Lung (tissue), 12 donors: ENCODE results near the gene NANS. TPM values are rescaled to one million over a fixed set of nuclear protein-coding genes. Genes with fewer than 3 reads are reported as not detected.

Experiments
- ATAC-seq: fragments of 200-7000 bp; cut with Tn5 transposase; one replicate; pipeline ENCODE4 v1.9.1; 2020; ENCODE audit warnings: moderate number of reproducible peaks; ENCODE audit not compliant: insufficient read depth, low FRiP score
- DNase-seq, 3 donors: peaks; one replicate each; pipeline ENCODE4 v3.0.0-alpha.2; 2013 to 2017
- H3K27ac ChIP-seq, 2 donors: one replicate each; pipeline ENCODE4 v1.5.1; 2013; ENCODE audit warnings: mild to moderate bottlenecking in 2 of 2, moderate library complexity in 2 of 2, control low read depth in 1 of 2, inconsistent platforms in 1 of 2, low read depth in 1 of 2, low read length in 1 of 2
- H3K27me3 ChIP-seq, 3 donors: one replicate each; pipeline ENCODE4 v1.5.1; 2013; ENCODE audit warnings: low read length in 2 of 3; ENCODE audit not compliant: control insufficient read depth in 3 of 3, insufficient read depth in 3 of 3
- H3K36me3 ChIP-seq, 4 donors: one replicate each; pipeline ENCODE4 v1.5.1; 2013; ENCODE audit warnings: low read length in 4 of 4, mild to moderate bottlenecking in 1 of 4, moderate library complexity in 1 of 4; ENCODE audit not compliant: control insufficient read depth in 4 of 4, insufficient read depth in 4 of 4
- H3K4me1 ChIP-seq, 5 donors: one replicate each; pipeline ENCODE4 v1.5.1; 2013; ENCODE audit warnings: low read length in 5 of 5, mild to moderate bottlenecking in 2 of 5, moderate library complexity in 1 of 5; ENCODE audit not compliant: control insufficient read depth in 5 of 5, insufficient read depth in 5 of 5
- H3K4me3 ChIP-seq: one replicate; pipeline ENCODE4 v1.5.1; 2013; ENCODE audit warnings: mild to moderate bottlenecking, control low read depth, moderate library complexity
- H3K9ac ChIP-seq, 2 donors: one replicate each; pipeline ENCODE4 v1.5.1; 2013; ENCODE audit warnings: low read length in 2 of 2, control low read depth in 1 of 2; ENCODE audit not compliant: insufficient read depth in 1 of 2
- H3K9me3 ChIP-seq, 4 donors: one replicate each; pipeline ENCODE4 v1.5.1; 2013; ENCODE audit warnings: low read length in 3 of 4, mild to moderate bottlenecking in 1 of 4, moderate library complexity in 1 of 4; ENCODE audit not compliant: control insufficient read depth in 4 of 4, insufficient read depth in 3 of 4
- WGBS, 2 donors: extraction: QIAGEN DNeasy Blood & Tissue Kit; methylation state at CpG; one replicate each; pipeline ENCODE4 v1.1.7; 2013; 5-methylcytosine and 5-hydroxymethylcytosine counted together
- polyA plus RNA-seq, 2 donors: library from polyadenylated mRNA; stranded (reverse); fragments of 200-250 nt; gene quantifications; one replicate each; pipeline ENCODE4 v1.2.1, GENCODE V29; 2013
- total RNA-seq, 2 donors: library from RNA; depleted of rRNA in 1 of 2; stranded (reverse); fragments of >200 nt in 1 of 2; gene quantifications; one replicate each; pipeline ENCODE4 v1.2.1, GENCODE V29; 2014 to 2021
- TF ChIP-seq, protein P1 (sequence below): IDR thresholded peaks from 2 replicates; pipeline ENCODE4 v1.5.1; 2012; ENCODE audit warnings: mild to moderate bottlenecking; ENCODE audit errors: control extremely low read depth, extremely low read depth
- donor health status: control.
- donor health status: control.
- donor health status: Bipolar disorder and iron deficiency.
- donor health status: healthy.
- donor health status: DM: yes; HTN: yes; CAD: no.

The NANS gene
- total and polyA plus RNA-seq, 4 donors: 50.6 to 109 (median 74.4) TPM

DNA sequence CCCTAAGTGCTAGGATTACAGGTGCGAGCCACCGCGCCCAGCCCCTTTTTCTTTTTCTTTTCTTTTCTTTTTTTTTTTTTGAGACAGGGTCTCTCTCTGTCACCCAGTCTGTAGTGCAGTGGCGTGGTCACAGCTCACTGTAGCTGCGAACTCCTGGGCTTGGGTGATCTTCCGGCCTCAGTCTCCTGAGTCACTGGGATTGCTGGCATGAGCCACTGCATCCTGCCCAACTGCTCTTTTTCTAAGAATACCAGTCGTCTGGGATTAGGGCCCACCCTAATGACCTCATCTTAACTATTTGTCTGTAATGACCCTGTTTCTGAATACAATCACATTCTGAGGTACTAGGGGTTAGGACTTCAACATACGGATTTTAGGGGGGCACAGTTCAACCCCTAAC, 34.1 kb upstream of the NANS start:
- no peak overlapping the region for H3K9ac ChIP-seq
- H3K4me1 ChIP-seq: peaks cover 0 to 1% (median 0%) of the 10 kb centered on the region in 5 donors
- DNase-seq: no peak
- ATAC-seq: no peak
- H3K4me3 ChIP-seq: no peak overlapping the region
- H3K9me3 ChIP-seq: no peaks in the 10 kb centered on the region
- TF ChIP-seq, protein P1, sequence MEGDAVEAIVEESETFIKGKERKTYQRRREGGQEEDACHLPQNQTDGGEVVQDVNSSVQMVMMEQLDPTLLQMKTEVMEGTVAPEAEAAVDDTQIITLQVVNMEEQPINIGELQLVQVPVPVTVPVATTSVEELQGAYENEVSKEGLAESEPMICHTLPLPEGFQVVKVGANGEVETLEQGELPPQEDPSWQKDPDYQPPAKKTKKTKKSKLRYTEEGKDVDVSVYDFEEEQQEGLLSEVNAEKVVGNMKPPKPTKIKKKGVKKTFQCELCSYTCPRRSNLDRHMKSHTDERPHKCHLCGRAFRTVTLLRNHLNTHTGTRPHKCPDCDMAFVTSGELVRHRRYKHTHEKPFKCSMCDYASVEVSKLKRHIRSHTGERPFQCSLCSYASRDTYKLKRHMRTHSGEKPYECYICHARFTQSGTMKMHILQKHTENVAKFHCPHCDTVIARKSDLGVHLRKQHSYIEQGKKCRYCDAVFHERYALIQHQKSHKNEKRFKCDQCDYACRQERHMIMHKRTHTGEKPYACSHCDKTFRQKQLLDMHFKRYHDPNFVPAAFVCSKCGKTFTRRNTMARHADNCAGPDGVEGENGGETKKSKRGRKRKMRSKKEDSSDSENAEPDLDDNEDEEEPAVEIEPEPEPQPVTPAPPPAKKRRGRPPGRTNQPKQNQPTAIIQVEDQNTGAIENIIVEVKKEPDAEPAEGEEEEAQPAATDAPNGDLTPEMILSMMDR: no peak
- peaks cover 0 to 28% (median 12%) of the 10 kb centered on the region in 4 donors for H3K36me3 ChIP-seq
- 86 to 90% methylated on average over 8 of the region's 8 CpGs for WGBS, 2 donors
- no peaks in the 10 kb centered on the region for H3K27me3 ChIP-seq
- no peak overlapping the region for H3K27ac ChIP-seq

DNA sequence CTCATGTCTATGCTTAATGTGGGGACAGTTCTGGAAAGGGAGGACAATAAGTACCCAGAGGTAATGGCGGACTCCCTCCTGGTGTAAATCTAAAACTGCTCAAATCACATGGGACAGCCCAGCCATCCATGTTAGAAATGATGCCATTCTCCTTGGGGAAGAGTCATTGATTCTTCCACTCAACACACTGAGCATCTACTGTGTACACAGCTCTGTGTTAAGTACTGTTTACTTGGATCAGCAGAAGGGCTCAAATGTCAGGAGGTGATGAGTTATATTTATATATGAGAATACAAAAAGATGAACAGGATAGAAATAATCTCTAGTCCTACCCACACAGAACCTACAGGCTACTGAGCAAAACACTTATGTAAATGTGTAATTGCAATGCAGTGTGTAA, 31.8 kb upstream of the NANS start:
- DNase-seq (no peak), ATAC-seq (no peak)
- H3K36me3 ChIP-seq: peaks cover 0 to 10% (median 1%) of the 10 kb centered on the region in 4 donors
- H3K9ac ChIP-seq: no peak overlapping the region
- no peak overlapping the region for H3K4me3 ChIP-seq
- TF ChIP-seq, protein P1: no peak
- no peaks in the 10 kb centered on the region for H3K9me3 ChIP-seq
- no peak overlapping the region for H3K27ac ChIP-seq
- 93 to 97% methylated on average over 1 of the region's 1 CpG for WGBS, 2 donors
- peaks cover 0 to 1% (median 0%) of the 10 kb centered on the region in 5 donors for H3K4me1 ChIP-seq
- no peaks in the 10 kb centered on the region for H3K27me3 ChIP-seq

DNA sequence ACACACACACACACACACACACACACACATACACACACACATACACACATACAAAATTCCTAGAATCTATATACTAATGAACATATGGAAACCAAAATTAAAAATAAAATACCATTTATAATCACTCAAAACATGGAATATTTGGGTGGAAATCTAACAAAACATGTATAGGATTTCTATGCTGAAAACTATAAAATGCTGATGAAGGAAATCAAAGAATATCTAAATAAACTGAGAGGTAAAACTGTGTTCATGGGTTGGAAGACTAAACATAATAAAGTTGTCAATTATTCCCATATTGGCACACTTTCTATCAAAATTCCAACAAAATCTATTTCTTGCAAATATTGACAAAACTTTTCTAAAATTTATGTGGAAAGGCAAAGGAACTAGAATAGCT, 25.4 kb upstream of the NANS start:
- no peak for DNase-seq
- H3K27me3 ChIP-seq: no peaks in the 10 kb centered on the region
- TF ChIP-seq, protein P1: no peak
- H3K27ac ChIP-seq: no peak overlapping the region
- H3K4me1 ChIP-seq: no peaks in the 10 kb centered on the region
- no peak overlapping the region for H3K4me3 ChIP-seq
- H3K9ac ChIP-seq: no peak overlapping the region
- no peaks in the 10 kb centered on the region for H3K36me3 ChIP-seq
- H3K9me3 ChIP-seq: no peaks in the 10 kb centered on the region
- ATAC-seq: no peak

DNA sequence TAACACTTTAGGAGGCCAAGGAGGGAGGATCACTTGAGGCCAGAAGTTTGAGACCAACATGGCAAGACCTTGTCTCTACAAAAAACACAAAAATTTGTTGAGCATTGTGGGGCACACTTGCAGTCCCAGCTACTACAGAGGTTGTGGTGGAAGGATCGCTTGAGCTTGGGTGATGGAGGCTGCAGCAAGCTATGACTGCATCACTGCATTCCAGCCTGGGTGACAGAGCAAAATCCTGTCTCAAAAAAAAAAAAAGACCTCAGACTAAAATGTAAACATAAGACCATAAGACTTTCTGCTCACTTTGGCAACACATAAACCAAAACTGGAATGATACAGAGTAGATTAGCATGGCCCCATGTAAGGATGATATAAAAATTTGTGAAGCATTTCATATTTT, 24.6 kb upstream of the NANS start:
- 79 to 92% methylated on average over 1 of the region's 1 CpG for WGBS, 2 donors
- ATAC-seq (no peak), DNase-seq (no peak)
- no peaks in the 10 kb centered on the region for H3K4me1 ChIP-seq
- H3K36me3 ChIP-seq: no peaks in the 10 kb centered on the region
- no peak overlapping the region for H3K27ac ChIP-seq
- H3K9ac ChIP-seq: no peak overlapping the region
- H3K9me3 ChIP-seq: no peaks in the 10 kb centered on the region
- H3K4me3 ChIP-seq: no peak overlapping the region
- no peaks in the 10 kb centered on the region for H3K27me3 ChIP-seq
- TF ChIP-seq, protein P1: no peak
